Endodermal cell (in vitro differentiated cells): ENCODE measurements around the gene RNF123. TPM values are rescaled to one million over a fixed set of nuclear protein-coding genes. Genes with fewer than 3 reads are reported as not detected.

Experiments
- DNase-seq: peaks from one replicate; pipeline ENCODE4 v3.0.0-alpha.2; 2017
- H3K27ac ChIP-seq: 2 replicates; pipeline ENCODE4 v1.5.1; 2013; ENCODE audit warnings: mild to moderate bottlenecking, low read depth, low read length, moderate library complexity
- H3K27me3 ChIP-seq: 2 replicates; pipeline ENCODE4 v1.6.1; 2013; ENCODE audit warnings: mild to moderate bottlenecking, low read length, moderate library complexity; ENCODE audit not compliant: insufficient read depth, control insufficient read depth, poor library complexity, severe bottlenecking
- H3K36me3 ChIP-seq: 2 replicates; pipeline ENCODE4 v1.7.0; 2013; ENCODE audit warnings: mild to moderate bottlenecking, low read length, moderate library complexity; ENCODE audit not compliant: control insufficient read depth, insufficient read depth
- H3K4me1 ChIP-seq: one replicate; pipeline ENCODE4 v1.7.0; 2013; ENCODE audit warnings: low read length; ENCODE audit not compliant: control insufficient read depth, insufficient read depth
- H3K4me3 ChIP-seq: 2 replicates; pipeline ENCODE4 v1.5.1; 2013; ENCODE audit warnings: mild to moderate bottlenecking, low read length, moderate library complexity
- H3K9ac ChIP-seq: 2 replicates; pipeline ENCODE4 v1.6.1; 2013; ENCODE audit warnings: mild to moderate bottlenecking, low read length, moderate library complexity; ENCODE audit not compliant: poor library complexity, severe bottlenecking; ENCODE audit errors: extremely low read depth
- H3K9me3 ChIP-seq: 2 replicates; pipeline ENCODE4 v1.6.1; 2013; ENCODE audit warnings: mild to moderate bottlenecking, low read length, moderate library complexity; ENCODE audit not compliant: control insufficient read depth
- H3K27ac Mint-ChIP-seq: 2 replicates; pipeline ENCODE4 v1.8.0; 2020; ENCODE audit warnings: mixed read lengths
- H3K27me3 Mint-ChIP-seq: 2 replicates; pipeline ENCODE4 v1.8.0; 2021; ENCODE audit warnings: mild to moderate bottlenecking, mixed read lengths; ENCODE audit not compliant: insufficient read depth
- H3K36me3 Mint-ChIP-seq: 2 replicates; pipeline ENCODE4 v1.8.0; 2020; ENCODE audit warnings: low read depth, mixed read lengths
- H3K4me1 Mint-ChIP-seq: 2 replicates; pipeline ENCODE4 v1.8.0; 2020; ENCODE audit warnings: mixed read lengths
- H3K4me3 Mint-ChIP-seq: 2 replicates; pipeline ENCODE4 v1.8.0; 2020; ENCODE audit warnings: mild to moderate bottlenecking, moderate library complexity, mixed read lengths
- H3K9me3 Mint-ChIP-seq: 2 replicates; pipeline ENCODE4 v1.8.0; 2020; ENCODE audit warnings: mild to moderate bottlenecking, mixed read lengths
- CTCF ChIP-seq: fragments of 200-600 bp; sonication (generic); conservative IDR thresholded peaks from 2 replicates; pipeline ENCODE4 v1.5.0; 2021; ENCODE audit warnings: antibody characterized with exemption, mild to moderate bottlenecking
- WGBS, 2 experiments: methylation state at CpG; one replicate each; pipeline versions ENCODE4 v1.1.5 to v1.1.7; 2013; ENCODE audit warnings: missing lambda C conversion rate in 2 of 2, mixed read lengths in 1 of 2; ENCODE audit not compliant: insufficient coverage in 1 of 2, insufficient read length in 1 of 2; 5-methylcytosine and 5-hydroxymethylcytosine counted together
- total RNA-seq, 2 donors: library from RNA; stranded (reverse); fragmentation: NEBNext Ultra II Directional in 1 of 2; extraction: Animal tissue kit (Norgen Biotek cat#: 25700) in 1 of 2; gene quantifications; 2 replicates in 1 of 2; 3 replicates in 1 of 2; pipeline ENCODE4 v1.2.1, GENCODE V29; 2021

RNF123 gene
- total RNA-seq, 2 donors from 2014 or later: 47.3 to 47.6 TPM

- H3K4me3 Mint-ChIP-seq: no peak overlapping the region
- 83 to 97% methylated on average over 1 of the region's 1 CpG for WGBS, 2 experiments
- H3K27ac Mint-ChIP-seq: no peak overlapping the region
- no peaks in the 10 kb centered on the region for H3K9me3 Mint-ChIP-seq
- H3K27me3 Mint-ChIP-seq: no peaks in the 10 kb centered on the region
- peaks cover 6% of the 10 kb centered on the region for H3K4me1 Mint-ChIP-seq
- Histone ChIP-seq H3K36me3 (no peaks in the 10 kb centered on the region), H3K27ac (no peak overlapping the region), H3K9me3 (no peaks in the 10 kb centered on the region), H3K9ac (no peak overlapping the region), H3K4me3 (no peak overlapping the region), H3K4me1 (no peaks in the 10 kb centered on the region), H3K27me3 (no peaks in the 10 kb centered on the region)
- H3K36me3 Mint-ChIP-seq: no peaks in the 10 kb centered on the region
- no peak for DNase-seq
- TF ChIP-seq CTCF: no peak
Measured at GRCh38 chr3:49663831-49664230, 25.5 kb upstream of the RNF123 start.

DNA sequence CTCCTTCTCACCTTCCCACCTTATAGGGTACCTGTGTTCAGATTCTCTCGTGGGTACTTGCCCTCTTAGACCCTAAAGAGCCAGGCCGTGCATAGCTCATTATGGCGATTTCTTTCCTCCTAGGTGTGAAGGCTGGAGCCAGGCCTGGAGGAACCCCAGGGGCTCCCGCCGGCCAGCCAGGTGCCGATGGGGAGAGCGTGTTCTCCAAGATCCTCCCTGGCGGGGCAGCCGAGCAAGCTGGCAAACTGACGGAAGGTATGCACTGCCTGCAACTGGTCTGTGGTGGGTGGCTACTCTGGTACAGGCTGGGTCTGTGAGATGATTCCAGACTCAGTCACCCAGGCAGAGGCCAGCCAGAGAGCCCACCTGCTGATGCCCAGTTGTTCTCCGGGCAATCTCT, 25.1 kb upstream of the RNF123 start:
- WGBS, 2 experiments: 94 to 98% methylated on average over 8 to 11 of the region's 11 CpGs
- H3K4me1 Mint-ChIP-seq: peaks cover 9% of the 10 kb centered on the region
- no peak overlapping the region for H3K4me3 ChIP-seq
- no peak overlapping the region for H3K4me3 Mint-ChIP-seq
- no peaks in the 10 kb centered on the region for H3K4me1 ChIP-seq
- DNase-seq: no peak
- no peaks in the 10 kb centered on the region for H3K9me3 Mint-ChIP-seq
- H3K36me3 Mint-ChIP-seq: no peaks in the 10 kb centered on the region
- H3K9ac ChIP-seq: no peak overlapping the region
- H3K27ac Mint-ChIP-seq: no peak overlapping the region
- H3K36me3 ChIP-seq: no peaks in the 10 kb centered on the region
- H3K9me3 ChIP-seq: no peaks in the 10 kb centered on the region
- H3K27ac ChIP-seq: no peak overlapping the region
- no peak for TF ChIP-seq CTCF
- no peaks in the 10 kb centered on the region for H3K27me3 ChIP-seq
- H3K27me3 Mint-ChIP-seq: no peaks in the 10 kb centered on the region

- Mint-ChIP-seq H3K9me3 (no peaks in the 10 kb centered on the region), H3K36me3 (no peaks in the 10 kb centered on the region), H3K27ac (no peak overlapping the region), H3K4me3 (no peak overlapping the region), H3K4me1 (peaks cover 9% of the 10 kb centered on the region), H3K27me3 (no peaks in the 10 kb centered on the region)
- no peaks in the 10 kb centered on the region for H3K9me3 ChIP-seq
- no peak overlapping the region for H3K27ac ChIP-seq
- DNase-seq: no peak
- H3K9ac ChIP-seq: no peak overlapping the region
- no peak overlapping the region for H3K4me3 ChIP-seq
- WGBS, 2 experiments: 87% methylated on average over 6 of the region's 6 CpGs; no CpG with 5 or more reads in 1 of the 2 experiments
- no peaks in the 10 kb centered on the region for H3K36me3 ChIP-seq
- TF ChIP-seq CTCF: no peak
- no peaks in the 10 kb centered on the region for H3K4me1 ChIP-seq
- H3K27me3 ChIP-seq: no peaks in the 10 kb centered on the region
Measured at GRCh38 chr3:49665822-49666519, 23.4 kb upstream of the RNF123 start.
